Fibroblast of lung (primary cell): ENCODE data around the gene CLN6.

Experiments used
- CTCF ChIP-seq, 2 donors: IDR thresholded peaks in 1 of 2; conservative IDR thresholded peaks in 1 of 2; 1 replicate in 1 of 2; 2 replicates in 1 of 2; pipeline ENCODE4 v1.5.1; 2011 to 2012; ENCODE audit warnings: low read length in 2 of 2, control low read depth in 1 of 2, inconsistent platforms in 1 of 2, low read depth in 1 of 2, mild to moderate bottlenecking in 1 of 2
- EZH2 ChIP-seq: IDR thresholded peaks from 2 replicates; pipeline ENCODE4 v1.5.1; 2012; ENCODE audit warnings: low read length, control low read depth, mild to moderate bottlenecking; ENCODE audit errors: missing control alignments

- no peak for TF ChIP-seq CTCF (conservative IDR thresholded peaks at IDR 0.05 in 1 of 2, IDR thresholded peaks at IDR 0.05 in 1 of 2; ENCODE audit: low read depth in 1 of 2, low read length in 2 of 2)
- TF ChIP-seq EZH2: no peak
Observed at GRCh38 chr15:68211656-68212320, 17.7 kb downstream of the CLN6 start.
